ENCODE measurements around the gene PTPA. TPM values are rescaled to one million over a fixed set of nuclear protein-coding genes. Genes with fewer than 3 reads are reported as not detected.

The PTPA gene
- polyA plus RNA-seq, 3 donors = 11.7 to 38.5 (median 12.4) TPM

GRCh38 chr9:129108805-129109536 lies 2.2 kb upstream of the PTPA start:
- peaks cover 0 to 4% (median 0%) of the 10 kb centered on the region in 3 donors for H3K27me3 Mint-ChIP-seq (ENCODE audit: low read depth in 3 of 3)
- WGBS (ENCODE audit: insufficient coverage) = 84% methylated on average over 8 of the region's 10 CpGs

GRCh38 chr9:129109537-129109903 lies 1.7 kb upstream of the PTPA start:
- peaks cover 43% of the 10 kb centered on the region for H3K4me1 Mint-ChIP-seq
- peak overlapping the region; percentile 71 to 79 for H3K4me3 Mint-ChIP-seq
- Histone ChIP-seq H3K9ac (ENCODE audit: insufficient read depth, low read length, poor library complexity, severe bottlenecking) (no peak overlapping the region), H3K4me3 (replicated peaks in 1 of 3; ENCODE audit: low read depth in 2 of 3, low read length in 3 of 3) (peak overlapping the region in 1 of 3 experiments; percentile 99), H3K4me2 (replicated peaks; ENCODE audit: extremely low read depth, low read length, poor library complexity, severe bottlenecking) (peak overlapping the region; percentile 100), H3K27me3 (ENCODE audit: control insufficient read depth in 2 of 2, insufficient read depth in 2 of 2, low read length in 2 of 2) (no peaks in the 10 kb centered on the region), H3K9me3 (replicated peaks in 1 of 2; ENCODE audit: control insufficient read depth in 1 of 2, insufficient read depth in 1 of 2, low read length in 2 of 2) (no peaks in the 10 kb centered on the region), H3K27ac (ENCODE audit: low read depth in 1 of 2, low read length in 2 of 2) (no peak overlapping the region), H2AFZ (ENCODE audit: insufficient read depth, low read depth, low read length, poor library complexity, severe bottlenecking) (peak overlapping the region; percentile 1), H4K20me1 (ENCODE audit: insufficient read depth, low read length) (peaks cover 6% of the 10 kb centered on the region), H3K36me3 (replicated peaks in 1 of 2; ENCODE audit: control insufficient read depth in 1 of 2, insufficient read depth in 2 of 2, low read length in 2 of 2) (peaks cover 12 to 19% of the 10 kb centered on the region in 2 donors), H3K79me2 (ENCODE audit: insufficient read depth, low read length) (peaks cover 46% of the 10 kb centered on the region), H3K4me1 (ENCODE audit: control insufficient read depth in 1 of 2, insufficient read depth in 2 of 2, low read length in 2 of 2) (peaks cover 44 to 48% of the 10 kb centered on the region in 2 donors)
- intact Hi-C loops (cut with micrococcal nuclease) = no loop called here
- peak; percentile 38 to 50 (median 47) for DNase-seq
- peaks cover 14 to 21% of the 10 kb centered on the region in 2 donors for H3K36me3 Mint-ChIP-seq
- 29% methylated on average over 4 of the region's 7 CpGs for WGBS (ENCODE audit: insufficient coverage)
- TF ChIP-seq CTCF (IDR thresholded peaks at IDR 0.05) = peak; percentile 11
- H3K27ac Mint-ChIP-seq = peak overlapping the region in 4 of 7 donors; percentile 26 to 78 (median 42)
- H3K27me3 Mint-ChIP-seq (ENCODE audit: low read depth in 3 of 3) = peaks cover 0 to 4% (median 0%) of the 10 kb centered on the region in 3 donors
- H3K9me3 Mint-ChIP-seq = peaks cover 0 to 3% (median 0%) of the 10 kb centered on the region in 7 donors

More at GRCh38 chr9:129108805-129109536, 2.2 kb upstream of the PTPA start:
- H3K4me3 Mint-ChIP-seq = peak overlapping the region; percentile 71 to 79
- Histone ChIP-seq H3K27me3 (ENCODE audit: control insufficient read depth in 2 of 2, insufficient read depth in 2 of 2, low read length in 2 of 2) (no peaks in the 10 kb centered on the region), H3K36me3 (replicated peaks in 1 of 2; ENCODE audit: control insufficient read depth in 1 of 2, insufficient read depth in 2 of 2, low read length in 2 of 2) (peaks cover 12 to 19% of the 10 kb centered on the region in 2 donors), H2AFZ (ENCODE audit: insufficient read depth, low read depth, low read length, poor library complexity, severe bottlenecking) (no peak overlapping the region), H3K9me3 (replicated peaks in 1 of 2; ENCODE audit: control insufficient read depth in 1 of 2, insufficient read depth in 1 of 2, low read length in 2 of 2) (no peaks in the 10 kb centered on the region), H3K4me1 (ENCODE audit: control insufficient read depth in 1 of 2, insufficient read depth in 2 of 2, low read length in 2 of 2) (peaks cover 38 to 43% of the 10 kb centered on the region in 2 donors), H3K4me2 (replicated peaks; ENCODE audit: extremely low read depth, low read length, poor library complexity, severe bottlenecking) (peak overlapping the region; percentile 100), H3K27ac (ENCODE audit: low read depth in 1 of 2, low read length in 2 of 2) (no peak overlapping the region), H3K4me3 (replicated peaks in 1 of 3; ENCODE audit: low read depth in 2 of 3, low read length in 3 of 3) (peak overlapping the region in 1 of 3 experiments; percentile 99), H3K9ac (ENCODE audit: insufficient read depth, low read length, poor library complexity, severe bottlenecking) (no peak overlapping the region), H4K20me1 (ENCODE audit: insufficient read depth, low read length) (peaks cover under 1% of the 10 kb centered on the region), H3K79me2 (ENCODE audit: insufficient read depth, low read length) (peaks cover 40% of the 10 kb centered on the region)
- peaks cover 0 to 3% (median 0%) of the 10 kb centered on the region in 7 donors for H3K9me3 Mint-ChIP-seq
- no peak for DNase-seq
- peaks cover 37% of the 10 kb centered on the region for H3K4me1 Mint-ChIP-seq
- intact Hi-C loops (cut with micrococcal nuclease) = no loop called here
- H3K27ac Mint-ChIP-seq = peak overlapping the region in 2 of 7 donors; percentile 26 to 78
- no peak for TF ChIP-seq CTCF (IDR thresholded peaks at IDR 0.05)
- peaks cover 14 to 21% of the 10 kb centered on the region in 2 donors for H3K36me3 Mint-ChIP-seq

Data from CD14-positive monocyte (primary cell).